ENCODE data around the gene NELFCD. TPM values are rescaled to one million over a fixed set of nuclear protein-coding genes. Genes with fewer than 3 reads are reported as not detected.

NELFCD gene
- total and polyA plus RNA-seq, 2 donors from 2014 or later = 50.2 to 63.4 TPM

DNA sequence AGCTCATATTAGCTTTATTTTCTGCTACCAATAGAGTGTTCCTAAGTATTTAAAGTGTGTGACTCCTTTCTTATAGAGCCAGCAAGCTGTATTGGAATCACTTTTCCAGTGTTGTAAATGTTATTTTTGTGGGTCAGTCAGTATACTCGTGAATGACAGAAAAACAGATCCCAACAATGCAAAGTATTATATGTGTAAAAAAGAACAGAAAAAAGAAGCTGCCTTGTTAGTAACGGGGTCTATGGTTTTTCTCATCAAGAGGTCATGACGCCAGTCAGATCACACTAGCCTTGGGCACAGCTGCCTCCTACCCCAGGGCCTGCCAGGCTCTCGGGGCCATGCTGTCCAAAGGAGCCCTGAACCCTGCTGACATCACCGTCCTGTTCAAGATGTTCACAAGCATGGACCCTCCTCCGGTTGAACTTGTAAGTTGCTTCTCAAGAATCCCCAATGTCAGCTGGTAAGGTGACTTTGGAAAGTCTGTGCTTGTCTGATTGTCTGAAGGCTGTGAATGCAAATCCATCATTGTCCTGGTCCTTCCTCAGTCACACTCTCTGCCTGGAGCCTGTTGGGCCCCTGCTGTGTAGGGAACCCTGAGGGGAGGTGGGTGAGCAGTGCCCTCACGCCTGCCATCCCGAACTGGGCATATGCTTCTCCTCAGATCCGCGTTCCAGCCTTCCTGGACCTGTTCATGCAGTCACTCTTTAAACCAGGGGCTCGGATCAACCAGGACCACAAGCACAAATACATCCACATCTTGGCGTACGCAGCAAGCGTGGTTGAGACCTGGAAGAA is 9.8 kb downstream of the NELFCD start:
- no peak overlapping the region for H3K27ac ChIP-seq (ENCODE audit: low read depth in 2 of 2, low read length in 2 of 2)
- DNase-seq (peak in 1 of 5 donors; percentile 15), FAIRE-seq (no peak)
- intact Hi-C loops (cut with DNase I) = no loop called here
- H3K9ac ChIP-seq (ENCODE audit: low read length in 3 of 3) = no peak overlapping the region
- H3K9me3 ChIP-seq (ENCODE audit: control insufficient read depth in 2 of 3, insufficient read depth in 1 of 3, low read length in 3 of 3) = no peaks in the 10 kb centered on the region
- TF ChIP-seq CTCF (IDR thresholded peaks at IDR 0.05; ENCODE audit: borderline replicate concordance, extremely low read depth, insufficient read depth) = no peak
- H3K4me3 ChIP-seq (ENCODE audit: low read length in 3 of 3) = no peak overlapping the region
- H3K27me3 ChIP-seq (ENCODE audit: control insufficient read depth, insufficient read depth, low read length) = no peaks in the 10 kb centered on the region
- H3K4me1 ChIP-seq (ENCODE audit: control insufficient read depth in 2 of 3, insufficient read depth in 2 of 3, low read depth in 1 of 3, low read length in 3 of 3) = peaks cover 3 to 15% (median 6%) of the 10 kb centered on the region in 3 donors
- peaks cover 23 to 80% (median 61%) of the 10 kb centered on the region in 3 donors for H3K36me3 ChIP-seq (ENCODE audit: control insufficient read depth in 2 of 3, insufficient read depth in 3 of 3, low read length in 3 of 3)

GRCh38 chr20:58991715-58992114 is 10.7 kb downstream of the NELFCD start:
- no peak overlapping the region for H3K27ac ChIP-seq (ENCODE audit: low read depth in 2 of 2, low read length in 2 of 2)

DNA sequence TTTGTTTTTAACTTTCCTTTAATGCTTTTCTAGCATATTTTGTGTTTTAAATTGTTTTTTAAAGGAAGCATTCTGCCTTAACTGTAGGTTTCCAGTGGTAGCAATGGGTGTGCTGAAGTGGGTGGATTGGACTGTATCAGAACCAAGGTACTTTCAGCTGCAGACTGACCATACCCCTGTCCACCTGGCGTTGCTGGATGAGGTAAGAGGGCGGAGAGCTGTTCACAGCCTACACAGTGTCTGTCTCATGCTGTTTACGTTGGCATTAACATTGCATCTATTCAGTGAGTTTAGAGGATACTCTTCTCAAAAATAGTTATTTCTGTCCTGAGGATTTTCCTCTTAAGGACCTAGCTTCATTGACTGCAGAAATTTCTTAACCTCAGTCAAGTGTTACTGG is 11.9 kb downstream of the NELFCD start:
- FAIRE-seq = no peak
- H3K27me3 ChIP-seq (ENCODE audit: control insufficient read depth, insufficient read depth, low read length) = no peaks in the 10 kb centered on the region
- intact Hi-C loops (cut with DNase I) = no loop called here
- TF ChIP-seq CTCF (IDR thresholded peaks at IDR 0.05; ENCODE audit: borderline replicate concordance, extremely low read depth, insufficient read depth) = no peak
- peaks cover 0 to 14% (median 11%) of the 10 kb centered on the region in 3 donors for H3K4me1 ChIP-seq (ENCODE audit: control insufficient read depth in 2 of 3, insufficient read depth in 2 of 3, low read depth in 1 of 3, low read length in 3 of 3)
- H3K4me3 ChIP-seq (ENCODE audit: low read length in 3 of 3) = no peak overlapping the region
- no peaks in the 10 kb centered on the region for H3K9me3 ChIP-seq (ENCODE audit: control insufficient read depth in 2 of 3, insufficient read depth in 1 of 3, low read length in 3 of 3)
- DNase-seq = no peak
- H3K27ac ChIP-seq (ENCODE audit: low read depth in 2 of 2, low read length in 2 of 2) = no peak overlapping the region
- H3K9ac ChIP-seq (ENCODE audit: low read length in 3 of 3) = no peak overlapping the region
- H3K36me3 ChIP-seq (ENCODE audit: control insufficient read depth in 2 of 3, insufficient read depth in 3 of 3, low read length in 3 of 3) = peaks cover 16 to 84% (median 55%) of the 10 kb centered on the region in 3 donors

More at GRCh38 chr20:58991715-58992114, 10.7 kb downstream of the NELFCD start:
- DNase-seq (peak in 1 of 5 donors; percentile 19), FAIRE-seq (no peak)
- H3K27me3 ChIP-seq (ENCODE audit: control insufficient read depth, insufficient read depth, low read length) = no peaks in the 10 kb centered on the region
- TF ChIP-seq CTCF (IDR thresholded peaks at IDR 0.05; ENCODE audit: borderline replicate concordance, extremely low read depth, insufficient read depth) = no peak
- peaks cover 3 to 20% (median 11%) of the 10 kb centered on the region in 3 donors for H3K4me1 ChIP-seq (ENCODE audit: control insufficient read depth in 2 of 3, insufficient read depth in 2 of 3, low read depth in 1 of 3, low read length in 3 of 3)
- intact Hi-C loops (cut with DNase I) = no loop called here
- no peak overlapping the region for H3K4me3 ChIP-seq (ENCODE audit: low read length in 3 of 3)
- peaks cover 23 to 85% (median 59%) of the 10 kb centered on the region in 3 donors for H3K36me3 ChIP-seq (ENCODE audit: control insufficient read depth in 2 of 3, insufficient read depth in 3 of 3, low read length in 3 of 3)
- no peak overlapping the region for H3K9ac ChIP-seq (ENCODE audit: low read length in 3 of 3)
- no peaks in the 10 kb centered on the region for H3K9me3 ChIP-seq (ENCODE audit: control insufficient read depth in 2 of 3, insufficient read depth in 1 of 3, low read length in 3 of 3)
